ENCODE results near the gene TMCC1.

Gene TMCC1

GRCh38 chr3:129627350-129628168, 266.0 kb downstream of the TMCC1 start:
- peaks cover 0 to 44% (median 28%) of the 10 kb centered on the region in 4 experiments for H3K4me1 ChIP-seq (ENCODE audit: control extremely low read depth in 1 of 4, control insufficient read depth in 4 of 4, insufficient read depth in 4 of 4, low read length in 3 of 4)
- DNase-seq = peak; percentile 83 to 91 (median 90)
- WGBS (ENCODE audit: insufficient coverage) = under 1% methylated on average over 20 of the region's 38 CpGs
- H3K27ac ChIP-seq (ENCODE audit: insufficient read depth in 1 of 2, low read depth in 1 of 2, low read length in 2 of 2, poor library complexity in 1 of 2, severe bottlenecking in 2 of 2) = no peak overlapping the region
- peak overlapping the region; percentile 51 to 81 (median 71) for H3K4me3 ChIP-seq (ENCODE audit: control insufficient read depth in 1 of 7, extremely low read depth in 1 of 7, insufficient read depth in 4 of 7, low read depth in 2 of 7, low read length in 6 of 7)
- H3K36me3 ChIP-seq (ENCODE audit: control insufficient read depth in 4 of 4, insufficient read depth in 4 of 4, low read length in 3 of 4) = no peaks in the 10 kb centered on the region
- ChIA-PET CTCF (interaction anchor here (0.8 to 9.5 kb wide), 26 partner anchors 10 to 320 kb away, joined by 3 to 130 read pairs (median 4); partner anchors contain the start of gene PLXND1), POLR2A (no interaction called here)
- H3K27me3 ChIP-seq (replicated peaks in 2 of 5; ENCODE audit: control insufficient read depth in 4 of 5, insufficient read depth in 5 of 5, low read length in 4 of 5) = no peaks in the 10 kb centered on the region
- H3K9me3 ChIP-seq (ENCODE audit: control extremely low read depth in 1 of 5, control insufficient read depth in 4 of 5, insufficient read depth in 2 of 5, low read depth in 1 of 5, low read length in 4 of 5) = no peaks in the 10 kb centered on the region

GRCh38 chr3:129626744-129627349, 266.7 kb downstream of the TMCC1 start:
- Histone ChIP-seq H3K4me1 (ENCODE audit: control extremely low read depth in 1 of 4, control insufficient read depth in 4 of 4, insufficient read depth in 4 of 4, low read length in 3 of 4) (peaks cover 0 to 44% (median 28%) of the 10 kb centered on the region in 4 experiments), H3K27ac (ENCODE audit: insufficient read depth in 1 of 2, low read depth in 1 of 2, low read length in 2 of 2, poor library complexity in 1 of 2, severe bottlenecking in 2 of 2) (no peak overlapping the region), H3K27me3 (replicated peaks in 2 of 5; ENCODE audit: control insufficient read depth in 4 of 5, insufficient read depth in 5 of 5, low read length in 4 of 5) (no peaks in the 10 kb centered on the region), H3K36me3 (ENCODE audit: control insufficient read depth in 4 of 4, insufficient read depth in 4 of 4, low read length in 3 of 4) (no peaks in the 10 kb centered on the region), H3K4me3 (ENCODE audit: control insufficient read depth in 1 of 7, extremely low read depth in 1 of 7, insufficient read depth in 4 of 7, low read depth in 2 of 7, low read length in 6 of 7) (peak overlapping the region; percentile 51 to 81 (median 71)), H3K9me3 (ENCODE audit: control extremely low read depth in 1 of 5, control insufficient read depth in 4 of 5, insufficient read depth in 2 of 5, low read depth in 1 of 5, low read length in 4 of 5) (no peaks in the 10 kb centered on the region)
- ChIA-PET POLR2A (no interaction called here), CTCF (interaction anchor here (0.9 to 9.5 kb wide), 10 partner anchors 9 to 307 kb away, joined by 3 to 130 read pairs (median 5); partner anchors contain the start of gene PLXND1)
- peak; percentile 38 to 53 (median 43) for DNase-seq
- WGBS (ENCODE audit: insufficient coverage) = 0% methylated on average over 37 of the region's 49 CpGs

- no peak for DNase-seq
- 84% methylated on average over 9 of the region's 12 CpGs for WGBS (ENCODE audit: insufficient coverage)
- no peaks in the 10 kb centered on the region for H3K36me3 ChIP-seq (ENCODE audit: control insufficient read depth in 4 of 4, insufficient read depth in 4 of 4, low read length in 3 of 4)
- H3K27me3 ChIP-seq (replicated peaks in 2 of 5; ENCODE audit: control insufficient read depth in 4 of 5, insufficient read depth in 5 of 5, low read length in 4 of 5) = no peaks in the 10 kb centered on the region
- no peak overlapping the region for H3K4me3 ChIP-seq (ENCODE audit: control insufficient read depth in 1 of 7, extremely low read depth in 1 of 7, insufficient read depth in 4 of 7, low read depth in 2 of 7, low read length in 6 of 7)
- CTCF ChIA-PET = interaction anchor here (0.6 to 4.4 kb wide), 4 partner anchors 8 to 318 kb away, joined by 3 to 19 read pairs (median 3); no protein-coding TSS in a partner anchor
- H3K9me3 ChIP-seq (ENCODE audit: control extremely low read depth in 1 of 5, control insufficient read depth in 4 of 5, insufficient read depth in 2 of 5, low read depth in 1 of 5, low read length in 4 of 5) = no peaks in the 10 kb centered on the region
- peaks cover 0 to 44% (median 28%) of the 10 kb centered on the region in 4 experiments for H3K4me1 ChIP-seq (ENCODE audit: control extremely low read depth in 1 of 4, control insufficient read depth in 4 of 4, insufficient read depth in 4 of 4, low read length in 3 of 4)
- POLR2A ChIA-PET = no interaction called here
- H3K27ac ChIP-seq (ENCODE audit: insufficient read depth in 1 of 2, low read depth in 1 of 2, low read length in 2 of 2, poor library complexity in 1 of 2, severe bottlenecking in 2 of 2) = no peak overlapping the region
Measured at GRCh38 chr3:129625072-129625874, 268.2 kb downstream of the TMCC1 start.

GRCh38 chr3:129624347-129625071, 269.0 kb downstream of the TMCC1 start:
- no peak for DNase-seq
- Histone ChIP-seq H3K27ac (ENCODE audit: insufficient read depth in 1 of 2, low read depth in 1 of 2, low read length in 2 of 2, poor library complexity in 1 of 2, severe bottlenecking in 2 of 2) (no peak overlapping the region), H3K27me3 (replicated peaks in 2 of 5; ENCODE audit: control insufficient read depth in 4 of 5, insufficient read depth in 5 of 5, low read length in 4 of 5) (no peaks in the 10 kb centered on the region), H3K4me1 (ENCODE audit: control extremely low read depth in 1 of 4, control insufficient read depth in 4 of 4, insufficient read depth in 4 of 4, low read length in 3 of 4) (peaks cover 0 to 50% (median 30%) of the 10 kb centered on the region in 4 experiments), H3K36me3 (ENCODE audit: control insufficient read depth in 4 of 4, insufficient read depth in 4 of 4, low read length in 3 of 4) (no peaks in the 10 kb centered on the region), H3K9me3 (ENCODE audit: control extremely low read depth in 1 of 5, control insufficient read depth in 4 of 5, insufficient read depth in 2 of 5, low read depth in 1 of 5, low read length in 4 of 5) (no peaks in the 10 kb centered on the region), H3K4me3 (ENCODE audit: control insufficient read depth in 1 of 7, extremely low read depth in 1 of 7, insufficient read depth in 4 of 7, low read depth in 2 of 7, low read length in 6 of 7) (no peak overlapping the region)
- ChIA-PET POLR2A (no interaction called here), CTCF (interaction anchor here (1.2 to 1.6 kb wide), 3 partner anchors 29 to 318 kb away, joined by 3 to 4 read pairs (median 3); no protein-coding TSS in a partner anchor)
- WGBS (ENCODE audit: insufficient coverage) = 93% methylated on average over 8 of the region's 11 CpGs

- Histone ChIP-seq H3K4me1 (ENCODE audit: control extremely low read depth in 1 of 4, control insufficient read depth in 4 of 4, insufficient read depth in 4 of 4, low read length in 3 of 4) (peaks cover 0 to 60% (median 39%) of the 10 kb centered on the region in 4 experiments), H3K4me3 (ENCODE audit: control insufficient read depth in 1 of 7, extremely low read depth in 1 of 7, insufficient read depth in 4 of 7, low read depth in 2 of 7, low read length in 6 of 7) (no peak overlapping the region), H3K9me3 (ENCODE audit: control extremely low read depth in 1 of 5, control insufficient read depth in 4 of 5, insufficient read depth in 2 of 5, low read depth in 1 of 5, low read length in 4 of 5) (no peaks in the 10 kb centered on the region), H3K36me3 (ENCODE audit: control insufficient read depth in 4 of 4, insufficient read depth in 4 of 4, low read length in 3 of 4) (no peaks in the 10 kb centered on the region), H3K27me3 (replicated peaks in 2 of 5; ENCODE audit: control insufficient read depth in 4 of 5, insufficient read depth in 5 of 5, low read length in 4 of 5) (no peaks in the 10 kb centered on the region), H3K27ac (ENCODE audit: insufficient read depth in 1 of 2, low read depth in 1 of 2, low read length in 2 of 2, poor library complexity in 1 of 2, severe bottlenecking in 2 of 2) (no peak overlapping the region)
- POLR2A ChIA-PET = no interaction called here
- WGBS (ENCODE audit: insufficient coverage) = 99% methylated on average over 9 of the region's 17 CpGs
- DNase-seq = no peak
- CTCF ChIA-PET = interaction anchor here (1.2 to 1.6 kb wide), 2 partner anchors 28 to 310 kb away, joined by 3 to 4 read pairs; no protein-coding TSS in a partner anchor
Measured at GRCh38 chr3:129623447-129624118, 269.9 kb downstream of the TMCC1 start.

GRCh38 chr3:129622933-129623332, 270.6 kb downstream of the TMCC1 start:
- no peaks in the 10 kb centered on the region for H3K27me3 ChIP-seq (replicated peaks in 2 of 5; ENCODE audit: control insufficient read depth in 4 of 5, insufficient read depth in 5 of 5, low read length in 4 of 5)
- peaks cover 0 to 63% (median 40%) of the 10 kb centered on the region in 4 experiments for H3K4me1 ChIP-seq (ENCODE audit: control extremely low read depth in 1 of 4, control insufficient read depth in 4 of 4, insufficient read depth in 4 of 4, low read length in 3 of 4)
- H3K27ac ChIP-seq (ENCODE audit: insufficient read depth in 1 of 2, low read depth in 1 of 2, low read length in 2 of 2, poor library complexity in 1 of 2, severe bottlenecking in 2 of 2) = no peak overlapping the region
- no peak overlapping the region for H3K4me3 ChIP-seq (ENCODE audit: control insufficient read depth in 1 of 7, extremely low read depth in 1 of 7, insufficient read depth in 4 of 7, low read depth in 2 of 7, low read length in 6 of 7)
- DNase-seq = no peak
- no peaks in the 10 kb centered on the region for H3K36me3 ChIP-seq (ENCODE audit: control insufficient read depth in 4 of 4, insufficient read depth in 4 of 4, low read length in 3 of 4)
- ChIA-PET POLR2A (no interaction called here), CTCF (interaction anchor here (0.8 to 1.6 kb wide), 2 partner anchors 27 to 132 kb away, joined by 3 to 4 read pairs; no protein-coding TSS in a partner anchor)
- 97% methylated on average over 8 of the region's 10 CpGs for WGBS (ENCODE audit: insufficient coverage)
- no peaks in the 10 kb centered on the region for H3K9me3 ChIP-seq (ENCODE audit: control extremely low read depth in 1 of 5, control insufficient read depth in 4 of 5, insufficient read depth in 2 of 5, low read depth in 1 of 5, low read length in 4 of 5)
